H9 (cell line): ENCODE data around the gene PAFAH1B2. TPM values are rescaled to one million over a fixed set of nuclear protein-coding genes. Genes with fewer than 3 reads are reported as not detected.
A peak's percentile ranks its signal among the peaks of the same experiment; 100 is the strongest.

ENCODE experiments used
- DNase-seq: peaks from one replicate; pipeline ENCODE4 v3.0.0-alpha.2; 2017
- H2AFZ ChIP-seq: one replicate; pipeline ENCODE4 v1.6.1; 2013; ENCODE audit warnings: mild to moderate bottlenecking, low read length, control low read depth, moderate library complexity
- H2AK5ac ChIP-seq: 2 replicates; pipeline ENCODE4 v1.6.1; 2013; ENCODE audit warnings: low read length, control low read depth, mixed read lengths; ENCODE audit not compliant: insufficient read length
- H2BK120ac ChIP-seq: one replicate; pipeline ENCODE4 v1.6.1; 2013; ENCODE audit warnings: low read depth, mild to moderate bottlenecking, low read length, control low read depth, inconsistent platforms; ENCODE audit not compliant: poor library complexity, severe bottlenecking
- H2BK12ac ChIP-seq: 2 replicates; pipeline ENCODE4 v1.6.1; 2013; ENCODE audit warnings: low read length, control low read depth, mixed read lengths, low read depth; ENCODE audit not compliant: insufficient read length
- H2BK15ac ChIP-seq: 2 replicates; pipeline ENCODE4 v1.6.1; 2013; ENCODE audit warnings: low read depth, low read length, control low read depth
- H2BK20ac ChIP-seq: one replicate; pipeline ENCODE4 v1.6.1; 2013; ENCODE audit warnings: low read depth, mild to moderate bottlenecking, low read length, control low read depth, inconsistent platforms; ENCODE audit not compliant: poor library complexity, severe bottlenecking
- H2BK5ac ChIP-seq: 2 replicates; pipeline ENCODE4 v1.6.1; 2013; ENCODE audit warnings: low read length, control low read depth, mixed read lengths; ENCODE audit not compliant: insufficient read length
- H3K14ac ChIP-seq: 2 replicates; pipeline ENCODE4 v1.6.1; 2013; ENCODE audit warnings: low read length, control low read depth; ENCODE audit not compliant: insufficient read depth
- H3K18ac ChIP-seq: 2 replicates; pipeline ENCODE4 v1.6.1; 2013; ENCODE audit warnings: low read depth, mild to moderate bottlenecking, mixed read lengths, low read length, control low read depth; ENCODE audit not compliant: insufficient read length
- H3K23ac ChIP-seq: 2 replicates; pipeline ENCODE4 v1.6.1; 2013; ENCODE audit warnings: low read length, control low read depth, mixed read lengths, low read depth; ENCODE audit not compliant: insufficient read length
- H3K23me2 ChIP-seq: 2 replicates; pipeline ENCODE4 v1.6.1; 2013; ENCODE audit warnings: low read depth, mild to moderate bottlenecking, mixed read lengths, low read length, control low read depth; ENCODE audit not compliant: insufficient read length, poor library complexity, severe bottlenecking
- H3K27ac ChIP-seq: 2 replicates; pipeline ENCODE4 v1.5.1; 2013; ENCODE audit warnings: low read length, control low read depth, mixed read lengths, low read depth; ENCODE audit not compliant: insufficient read length
- H3K27me3 ChIP-seq: 2 replicates; pipeline ENCODE4 v1.6.1; 2013; ENCODE audit warnings: low read length, control low read depth, inconsistent platforms; ENCODE audit not compliant: insufficient read depth
- H3K4ac ChIP-seq: 2 replicates; pipeline ENCODE4 v1.6.1; 2013; ENCODE audit warnings: low read depth, mild to moderate bottlenecking, control low read depth, inconsistent platforms, low read length, moderate library complexity
- H3K4me1 ChIP-seq: 2 replicates; pipeline ENCODE4 v1.6.1; 2013; ENCODE audit warnings: low read length, control low read depth, inconsistent platforms; ENCODE audit not compliant: insufficient read depth
- H3K4me2 ChIP-seq: 2 replicates; pipeline ENCODE4 v1.6.1; 2013; ENCODE audit warnings: low read length, control low read depth, mixed read lengths; ENCODE audit not compliant: insufficient read length, insufficient read depth
- H3K56ac ChIP-seq: 2 replicates; pipeline ENCODE4 v1.6.1; 2013; ENCODE audit warnings: low read depth, mild to moderate bottlenecking, mixed read lengths, low read length, control low read depth; ENCODE audit not compliant: insufficient read length
- H3K79me1 ChIP-seq: 2 replicates; pipeline ENCODE4 v1.6.1; 2013; ENCODE audit warnings: low read depth, mild to moderate bottlenecking, moderate library complexity, low read length, control low read depth, inconsistent platforms; ENCODE audit not compliant: insufficient read depth, poor library complexity, severe bottlenecking
- H3K79me2 ChIP-seq: 2 replicates; pipeline ENCODE4 v1.6.1; 2013; ENCODE audit warnings: low read length, control low read depth, inconsistent platforms; ENCODE audit not compliant: insufficient read depth
- H3K9ac ChIP-seq: 2 replicates; pipeline ENCODE4 v1.6.1; 2013; ENCODE audit warnings: low read length, control low read depth, mixed read lengths; ENCODE audit not compliant: insufficient read length; ENCODE audit errors: extremely low read depth
- H3K9me3 ChIP-seq: one replicate; pipeline ENCODE4 v1.6.1; 2013; ENCODE audit warnings: low read depth, low read length, inconsistent platforms; ENCODE audit not compliant: control insufficient read depth
- H3T11ph ChIP-seq: one replicate; pipeline ENCODE4 v1.6.1; 2013; ENCODE audit warnings: mild to moderate bottlenecking, low read length, control low read depth, inconsistent platforms
- H4K20me1 ChIP-seq: one replicate; pipeline ENCODE4 v1.6.1; 2013; ENCODE audit not compliant: control insufficient read depth, insufficient read length, insufficient read depth
- H4K5ac ChIP-seq: 2 replicates; pipeline ENCODE4 v1.6.1; 2013; ENCODE audit warnings: low read depth, mild to moderate bottlenecking, mixed read lengths, low read length, control low read depth; ENCODE audit not compliant: insufficient read length
- H4K8ac ChIP-seq: replicated peaks from 2 replicates; pipeline ENCODE4 v1.6.1; 2013; ENCODE audit warnings: low read length, control low read depth, mixed read lengths, low read depth; ENCODE audit not compliant: insufficient read length
- H4K91ac ChIP-seq: 2 replicates; pipeline ENCODE4 v1.6.1; 2013; ENCODE audit warnings: low read depth, mild to moderate bottlenecking, moderate library complexity, mixed read lengths, low read length, control low read depth; ENCODE audit not compliant: insufficient read length
- H3K27ac Mint-ChIP-seq, 3 experiments: 2 replicates in 2 of 3; 3 replicates in 1 of 3; pipeline ENCODE4 v1.8.0; 2020 to 2021; ENCODE audit warnings: mixed read lengths in 3 of 3, mild to moderate bottlenecking in 1 of 3, moderate library complexity in 1 of 3
- H3K27me3 Mint-ChIP-seq: 2 replicates; pipeline ENCODE4 v1.8.0; 2021; ENCODE audit warnings: low read depth, mild to moderate bottlenecking, moderate library complexity, mixed read lengths
- H3K36me3 Mint-ChIP-seq, 3 experiments: 2 replicates in 2 of 3; 3 replicates in 1 of 3; pipeline ENCODE4 v1.8.0; 2020 to 2021; ENCODE audit warnings: low read depth in 3 of 3, mixed read lengths in 3 of 3; ENCODE audit not compliant: insufficient read depth in 1 of 3
- H3K4me1 Mint-ChIP-seq, 2 experiments: 2 replicates each; pipeline ENCODE4 v1.8.0; 2020; ENCODE audit warnings: mixed read lengths in 2 of 2
- H3K4me3 Mint-ChIP-seq, 2 experiments: 2 replicates in 1 of 2; 3 replicates in 1 of 2; pipeline ENCODE4 v1.8.0; 2020 to 2021; ENCODE audit warnings: mild to moderate bottlenecking in 2 of 2, mixed read lengths in 2 of 2, moderate library complexity in 1 of 2
- H3K9me3 Mint-ChIP-seq, 2 experiments: 2 replicates in 1 of 2; 3 replicates in 1 of 2; pipeline ENCODE4 v1.8.0; 2020; ENCODE audit warnings: mild to moderate bottlenecking in 2 of 2, mixed read lengths in 2 of 2, moderate library complexity in 1 of 2
- CTCF ChIP-seq: fragments of 200-600 bp; sonication (generic); conservative IDR thresholded peaks from 3 replicates; pipeline ENCODE4 v1.8.0; 2021; ENCODE audit warnings: antibody characterized with exemption, mild to moderate bottlenecking
- WGBS: extraction: QIAGEN DNeasy Blood & Tissue Kit; methylation state at CpG from one replicate; pipeline ENCODE4 v1.1.7; 2013; ENCODE audit warnings: missing lambda C conversion rate, low lambda C conversion rate, mixed read lengths; ENCODE audit not compliant: insufficient read length; ENCODE audit errors: extremely low coverage; 5-methylcytosine and 5-hydroxymethylcytosine counted together
- total RNA-seq: library from RNA; stranded (reverse); gene quantifications from 2 replicates; pipeline ENCODE4 v1.2.1, GENCODE V29; 2021

The PAFAH1B2 gene
- total RNA-seq, 1 experiment from 2014 or later, result 161 TPM

- no peaks in the 10 kb centered on the region for H3K79me2 ChIP-seq
- WGBS, result no CpG with 5 or more reads among the region's 7 CpGs
- no peak overlapping the region for H2BK20ac ChIP-seq
- no peak overlapping the region for H4K5ac ChIP-seq
- no peak overlapping the region for H2BK15ac ChIP-seq
- H3K36me3 Mint-ChIP-seq, result peaks cover 0 to 30% (median 10%) of the 10 kb centered on the region in 3 experiments; a peak in 5 of 7 replicates
- H3K14ac ChIP-seq, result 0 out of 2 replicates have a peak overlapping the region, but pooled peaks have one; percentile 15
- H2BK12ac ChIP-seq, result no peak overlapping the region
- no peak overlapping the region for H3K4me2 ChIP-seq
- no peak overlapping the region for H4K8ac ChIP-seq
- H3T11ph ChIP-seq, result no peak overlapping the region
- H3K27ac ChIP-seq, result no peak overlapping the region
- no peaks in the 10 kb centered on the region for H3K79me1 ChIP-seq
- H3K4me1 ChIP-seq, result peaks cover 6% of the 10 kb centered on the region; the same call in 1 of the 2 replicates
- no peaks in the 10 kb centered on the region for H3K9me3 Mint-ChIP-seq
- H4K20me1 ChIP-seq, result no peaks in the 10 kb centered on the region
- H3K27me3 ChIP-seq, result no peaks in the 10 kb centered on the region
- no peak overlapping the region for H3K9ac ChIP-seq
- H2AFZ ChIP-seq, result no peak overlapping the region
- H4K91ac ChIP-seq, result no peak overlapping the region
- no peak overlapping the region for H2BK120ac ChIP-seq
- H3K18ac ChIP-seq, result no peak overlapping the region
- peaks cover 14% of the 10 kb centered on the region for H3K23me2 ChIP-seq
- H3K27ac Mint-ChIP-seq, result peak overlapping the region; percentile 27 to 38 (median 34); a peak in 4 of 7 replicates
- no peak overlapping the region for H3K23ac ChIP-seq
- DNase-seq, result no peak
- no peak overlapping the region for H3K4me3 Mint-ChIP-seq
- H3K56ac ChIP-seq, result no peak overlapping the region
- H3K27me3 Mint-ChIP-seq, result no peaks in the 10 kb centered on the region; the same call in 1 of the 2 replicates
- no peak overlapping the region for H2AK5ac ChIP-seq
- no peak overlapping the region for H2BK5ac ChIP-seq
- peaks cover 30 to 37% of the 10 kb centered on the region in 2 experiments for H3K4me1 Mint-ChIP-seq
- TF ChIP-seq CTCF, result no peak
- H3K9me3 ChIP-seq, result no peaks in the 10 kb centered on the region
- no peak overlapping the region for H3K4ac ChIP-seq
Measured at GRCh38 chr11:117175104-117175503, 31.0 kb downstream of the PAFAH1B2 start.
